Cerebellar nuclear complex (tissue), 1 donor: ENCODE measurements around the gene KDM4C.
"Not testable (repeated sequence)": the region's sequence is repeated elsewhere in the genome, so short reads cannot be mapped to it uniquely, and the experiment has no call there.

ENCODE experiments used
- DNase-seq, 2 experiments: peaks; one replicate each; lab custom pipeline; 2025; lab: John Stamatoyannopoulos, UW

KDM4C gene

GRCh38 chr9:7171396-7172153 is 413.8 kb downstream of the KDM4C start:
- DNase-seq, result no peak

DNA sequence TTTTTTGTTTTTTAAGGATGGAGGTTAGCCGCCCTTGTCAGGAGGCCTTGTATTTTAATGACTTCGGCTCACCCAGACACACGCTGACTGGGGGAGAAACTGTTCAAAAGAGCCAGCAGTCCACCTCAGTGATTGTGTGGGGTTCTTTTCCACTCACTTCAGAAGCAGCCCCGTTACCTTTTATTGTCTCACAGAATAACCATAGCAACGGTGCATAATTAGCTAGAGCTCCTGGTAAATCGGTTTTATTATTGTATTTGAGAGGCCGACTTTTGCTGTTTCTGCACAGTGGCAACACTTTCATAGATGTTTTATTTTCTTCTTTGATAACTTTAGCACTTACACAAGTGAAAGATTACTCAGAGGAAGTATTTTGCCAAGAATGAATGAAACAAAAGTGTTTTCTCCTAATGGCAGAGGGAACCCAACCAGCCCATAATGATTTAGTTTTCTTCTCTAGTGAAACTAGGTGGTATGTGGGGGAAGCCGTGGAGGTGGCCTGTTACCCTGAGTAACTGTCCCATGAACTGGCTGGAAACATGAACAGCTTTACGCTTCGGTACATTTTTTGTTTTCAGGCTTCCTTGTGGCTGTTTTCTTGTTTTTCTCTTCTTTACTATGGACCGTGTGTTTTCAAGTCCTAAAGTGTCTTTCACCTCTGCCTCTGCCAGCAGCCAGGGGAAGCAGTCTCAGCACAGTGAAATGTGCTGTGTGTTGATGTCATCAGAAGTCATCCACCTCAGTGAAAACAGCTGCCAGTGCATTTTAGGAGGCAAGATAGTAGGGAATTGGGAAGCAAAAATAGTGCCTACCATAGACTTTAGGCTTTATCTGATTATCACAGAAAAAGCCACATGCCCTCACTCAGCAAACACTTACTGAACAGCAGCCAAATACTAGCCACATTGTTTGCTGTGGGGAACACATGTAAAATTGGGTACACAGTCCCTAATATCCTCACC is 414.7 kb downstream of the KDM4C start:
- DNase-seq, result no peak

DNA sequence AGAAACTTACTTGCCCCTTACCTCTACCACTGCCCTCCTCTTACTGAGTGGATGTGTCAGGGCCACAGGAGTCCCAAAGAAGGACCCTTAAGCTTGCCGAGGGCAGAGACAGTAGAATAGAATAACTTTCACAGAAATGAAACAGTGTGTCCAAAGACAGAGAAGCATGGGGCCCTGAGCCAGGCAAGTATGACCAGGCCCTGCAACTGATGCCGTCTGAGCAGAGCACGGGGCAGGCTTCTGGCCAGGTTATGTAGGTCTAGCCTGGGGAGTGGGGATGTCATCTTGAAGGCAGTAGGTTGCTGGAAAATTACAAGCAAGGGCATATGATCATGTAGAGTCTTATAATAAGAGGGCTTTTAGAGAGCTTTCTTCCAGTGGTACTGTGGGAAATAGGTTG is 415.4 kb downstream of the KDM4C start:
- DNase-seq, result no peak

DNA sequence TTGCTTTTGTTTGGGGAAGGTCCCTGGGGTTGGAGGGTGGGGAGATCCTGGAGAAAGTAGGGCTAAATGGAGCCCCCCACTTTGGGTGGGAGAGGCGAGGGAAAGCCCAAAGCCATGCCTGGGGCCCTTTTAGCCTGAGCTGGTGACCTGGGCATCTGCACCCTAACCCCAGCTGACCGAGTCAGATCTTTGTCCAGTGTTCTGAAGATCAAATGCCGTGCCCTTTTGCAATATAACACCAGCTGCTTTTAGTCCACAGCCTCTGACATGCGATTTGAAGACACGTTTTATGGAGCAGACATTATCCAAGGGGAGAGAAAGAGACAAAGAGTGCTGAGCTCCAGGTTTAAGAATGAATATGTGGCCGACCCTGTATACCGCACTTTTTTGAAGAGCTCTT is 416.5 kb downstream of the KDM4C start:
- no peak for DNase-seq

DNA sequence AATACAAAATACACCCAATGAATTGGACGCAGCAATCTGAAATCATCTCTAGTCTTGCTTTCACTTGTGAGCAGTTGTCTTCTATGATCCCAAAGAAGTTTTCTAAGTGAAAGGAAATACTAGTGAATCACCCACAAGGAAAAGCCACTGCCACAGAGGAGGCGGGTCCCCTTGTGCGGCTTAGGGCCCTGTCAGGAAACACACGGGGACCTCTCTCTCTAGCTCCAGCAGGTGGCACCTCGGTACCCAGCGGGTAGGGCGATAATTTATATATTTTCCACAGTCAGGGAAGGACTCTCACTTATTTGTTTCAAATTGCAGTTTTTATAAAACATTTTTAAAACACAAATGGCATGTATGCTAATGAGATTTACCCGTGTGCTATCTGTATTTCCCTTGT is 417.1 kb downstream of the KDM4C start:
- DNase-seq, result no peak

DNA sequence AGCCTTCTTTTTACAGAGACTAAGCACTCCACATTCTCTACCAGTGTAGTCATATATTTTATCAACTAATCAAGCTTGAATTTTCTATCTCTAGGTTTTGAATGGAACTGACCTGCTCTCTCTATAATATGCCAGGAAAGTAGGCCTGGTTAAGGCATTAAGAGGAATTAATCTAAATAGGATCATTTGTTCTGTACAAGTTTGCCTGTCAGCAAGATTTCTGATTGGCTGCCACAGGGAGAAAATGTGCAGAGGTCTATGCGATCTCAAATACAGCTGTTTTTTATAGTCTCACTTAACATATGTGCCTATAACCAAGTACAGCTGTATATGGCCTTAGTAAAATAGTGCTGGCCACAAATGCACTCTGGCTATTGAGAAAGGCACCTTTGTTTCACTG is 418.8 kb downstream of the KDM4C start:
- no peak for DNase-seq

DNA sequence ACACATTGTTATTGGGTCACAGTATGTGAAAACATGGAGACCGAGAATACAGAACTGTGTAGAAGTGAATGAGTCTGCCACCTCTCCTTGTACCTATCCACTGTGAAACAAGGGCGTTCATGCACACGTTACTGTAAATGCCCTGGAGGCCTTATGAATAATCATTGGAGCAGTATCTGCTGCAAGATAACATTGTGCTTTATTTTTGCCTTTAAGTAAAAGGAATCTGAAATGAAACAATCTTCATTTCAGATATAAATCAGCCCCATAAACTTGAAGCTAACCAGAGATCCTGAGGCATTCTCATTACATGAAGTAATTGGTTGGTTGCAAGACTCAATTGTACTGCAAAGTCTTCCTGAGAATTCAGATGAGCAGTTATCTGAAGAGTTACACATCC is 419.6 kb downstream of the KDM4C start:
- no peak for DNase-seq

DNA sequence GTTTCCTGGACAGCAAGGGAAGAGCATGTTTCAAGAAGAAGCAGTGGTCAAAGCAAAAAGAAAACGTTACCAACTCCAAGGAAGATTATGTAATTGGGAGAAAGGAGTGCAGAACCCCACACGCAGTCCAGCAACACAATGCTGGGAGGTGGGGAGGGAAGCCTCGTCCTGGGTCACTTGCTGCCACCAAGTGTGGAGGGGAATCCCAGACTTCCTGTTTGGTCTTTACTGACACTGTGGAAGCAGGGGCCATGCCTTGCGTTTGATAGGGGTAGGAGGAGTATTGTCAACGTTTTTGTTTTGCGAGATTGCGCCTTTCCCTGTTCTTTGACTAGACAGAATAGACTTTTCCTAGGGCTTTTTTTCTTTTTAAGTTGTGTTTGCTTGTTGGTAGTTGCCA is 421.0 kb downstream of the KDM4C start:
- no peak for DNase-seq

GRCh38 chr9:7180247-7180646 is 422.5 kb downstream of the KDM4C start:
- no peak for DNase-seq

DNA sequence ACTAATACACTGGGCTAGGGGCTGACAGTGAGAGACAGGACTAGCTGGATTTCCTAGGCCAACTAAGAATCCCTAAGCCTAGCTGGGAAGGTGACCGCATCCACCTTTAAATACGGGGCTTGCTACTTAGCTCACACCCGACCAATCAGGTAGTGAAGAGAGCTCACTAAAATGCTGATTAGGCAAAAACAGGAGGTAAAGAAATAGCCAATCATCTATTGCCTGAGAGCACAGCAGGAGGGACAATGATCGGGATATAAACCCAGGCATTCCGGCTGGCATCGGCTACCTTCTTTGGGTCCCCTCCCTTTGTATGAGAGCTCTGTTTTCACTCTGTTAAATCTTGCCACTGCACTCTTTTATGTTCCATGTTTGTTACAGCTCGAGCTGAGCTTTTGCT is 425.4 kb downstream of the KDM4C start:
- not testable (repeated sequence) for DNase-seq

DNA sequence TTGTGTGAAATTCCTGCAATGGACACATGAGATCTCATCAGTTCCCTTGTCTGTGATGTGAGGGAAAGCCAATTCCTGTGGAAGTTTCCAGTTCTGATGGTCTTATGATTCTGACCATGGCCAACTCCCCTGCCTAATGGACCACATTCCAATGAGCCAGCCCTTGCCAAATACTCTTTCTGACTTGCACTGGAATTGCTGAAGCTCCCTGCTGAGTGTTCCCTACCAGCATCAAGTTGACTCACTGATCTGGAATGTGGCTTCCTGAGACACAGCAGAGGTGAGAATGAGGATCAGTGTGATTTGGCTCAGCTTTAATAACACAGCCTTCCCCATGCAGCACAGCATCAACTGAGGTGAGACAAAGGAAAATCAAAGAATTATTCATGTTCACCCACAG is 427.8 kb downstream of the KDM4C start:
- peak; percentile 54 to 78 for DNase-seq

DNA sequence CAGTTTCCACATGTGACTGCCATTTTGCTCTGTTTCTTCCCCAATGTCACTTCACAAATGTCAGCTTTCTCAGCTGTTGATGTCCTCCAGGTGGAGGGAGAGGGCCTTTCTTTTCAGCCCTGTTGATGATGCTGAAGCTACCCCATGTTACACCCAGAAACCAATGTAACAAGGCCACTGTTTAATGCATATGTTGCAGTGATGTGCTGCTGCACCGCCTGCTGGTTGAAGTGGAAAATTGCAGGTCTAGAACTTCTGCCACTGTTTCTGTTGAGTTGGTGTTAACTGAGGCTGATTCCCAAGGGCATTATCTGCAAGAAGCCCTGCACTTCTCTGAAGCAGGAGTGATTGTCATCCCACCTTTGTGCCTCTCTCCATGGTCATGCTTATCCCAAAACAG is 428.4 kb downstream of the KDM4C start:
- no peak for DNase-seq

- no peak for DNase-seq
Measured at GRCh38 chr9:7192266-7192665, 434.5 kb downstream of the KDM4C start.

GRCh38 chr9:7195526-7195925 is 437.8 kb downstream of the KDM4C start:
- DNase-seq, result no peak

- DNase-seq, result no peak
Measured at GRCh38 chr9:7196467-7196866, 438.7 kb downstream of the KDM4C start.

DNA sequence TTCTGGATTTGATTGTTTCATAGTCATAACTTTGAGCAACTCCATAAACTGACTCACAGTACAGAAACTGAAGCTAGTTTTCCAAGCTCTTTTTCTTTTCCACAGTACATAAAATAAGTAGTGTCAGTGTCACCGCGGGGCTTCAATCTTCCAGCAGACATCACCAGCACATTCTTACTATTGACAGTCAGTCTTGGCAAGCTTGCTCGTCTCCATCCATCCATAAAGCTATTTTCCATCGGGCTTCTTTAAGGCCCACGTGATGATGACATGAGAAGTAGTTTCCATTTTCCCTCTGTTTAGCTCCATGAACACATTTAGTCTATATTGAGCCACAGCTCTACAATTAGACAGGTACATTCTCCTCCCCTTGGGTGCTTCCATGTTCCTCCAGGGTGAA is 443.4 kb downstream of the KDM4C start:
- DNase-seq, result no peak

DNA sequence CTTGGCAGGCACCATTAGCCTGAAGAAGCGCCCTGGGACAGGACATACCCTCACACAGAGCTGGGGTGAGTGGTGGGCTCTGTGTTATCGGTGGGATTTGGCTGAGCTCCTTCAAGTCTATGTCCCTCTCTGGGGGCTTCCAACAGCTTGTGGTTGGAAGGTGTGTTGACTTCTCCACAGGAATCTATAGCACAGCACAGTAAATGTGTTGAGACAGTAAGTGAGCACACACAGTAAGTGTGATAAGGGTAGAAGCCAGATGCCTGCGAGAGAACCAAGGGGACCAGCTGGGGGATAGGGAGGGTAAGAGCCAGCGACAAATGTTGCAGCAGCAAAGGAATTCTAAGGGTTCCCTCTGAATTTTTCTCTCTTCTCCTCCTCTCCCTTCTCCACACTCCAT is 448.0 kb downstream of the KDM4C start:
- no peak for DNase-seq

DNA sequence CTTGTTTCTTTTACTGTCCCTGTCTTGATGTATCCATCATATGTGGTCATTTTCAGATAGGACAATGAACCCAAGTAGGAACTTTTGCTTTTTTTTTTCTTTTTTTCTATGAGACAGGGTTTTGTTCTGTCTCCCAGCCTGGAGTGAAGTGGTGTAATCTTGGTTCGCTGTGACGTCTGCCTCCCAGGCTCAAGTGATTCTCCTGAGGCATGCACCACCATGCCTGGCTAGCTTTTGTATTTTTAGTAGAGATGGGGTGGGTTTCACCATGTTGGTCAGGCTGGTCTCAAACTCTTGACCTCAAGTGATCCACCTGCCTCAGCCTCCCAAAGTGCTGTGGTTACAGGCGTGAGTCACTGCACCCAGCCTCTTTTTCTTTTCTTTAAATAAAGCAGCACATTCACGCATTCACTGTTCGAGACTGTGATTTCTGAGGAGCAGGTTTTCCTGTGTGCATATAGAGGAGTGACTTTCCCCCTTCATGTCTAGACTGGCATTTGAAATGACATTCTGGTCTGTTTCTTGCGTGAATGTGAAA is 448.5 kb downstream of the KDM4C start:
- DNase-seq, result no peak

GRCh38 chr9:7209016-7209715 is 451.4 kb downstream of the KDM4C start:
- no peak for DNase-seq

GRCh38 chr9:7209990-7210389 is 452.2 kb downstream of the KDM4C start:
- no peak for DNase-seq

DNA sequence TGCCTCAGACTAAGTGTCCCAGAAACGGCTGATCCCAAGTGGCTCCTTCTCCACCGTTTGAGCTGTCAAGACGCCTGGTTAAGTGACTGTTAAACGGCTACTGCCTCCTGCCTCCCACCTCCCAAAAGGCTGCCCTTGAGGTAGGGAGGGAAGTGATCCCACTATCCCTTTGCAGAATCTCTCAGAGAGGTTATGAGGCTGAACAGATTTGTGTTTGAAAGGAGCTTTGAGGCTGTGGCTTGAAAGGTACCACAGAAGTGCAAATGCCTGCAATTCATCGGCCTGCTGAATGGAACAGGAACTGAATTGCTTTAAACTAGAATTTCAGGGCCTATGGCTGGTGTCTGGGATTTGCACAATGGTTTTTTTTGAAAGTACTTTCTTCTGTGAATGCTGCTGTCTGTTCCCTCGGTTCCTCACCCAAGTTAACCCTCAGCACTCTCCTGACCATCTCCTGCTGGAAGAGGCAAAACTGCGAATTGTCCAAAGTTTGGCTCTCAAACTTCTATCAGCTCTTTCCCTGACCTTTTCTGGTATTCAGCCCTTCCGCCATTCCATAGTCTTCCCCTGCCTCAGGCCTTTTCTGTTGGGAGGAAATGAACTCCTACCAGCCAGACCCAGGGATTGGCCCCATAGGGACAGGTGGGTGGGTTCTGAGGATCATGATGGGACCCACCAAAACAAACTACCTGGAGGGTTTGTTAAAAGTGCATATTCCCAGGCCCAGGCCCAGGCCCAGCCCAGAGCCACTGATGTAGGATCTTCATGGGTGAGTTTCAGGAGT is 453.3 kb downstream of the KDM4C start:
- no peak for DNase-seq

- DNase-seq, result no peak
Measured at GRCh38 chr9:7211657-7212056, 453.9 kb downstream of the KDM4C start.
